Activated naive CD4-positive, alpha-beta T cell treated with anti-CD3 and anti-CD28 coated beads, Interleukin-2, amount 10 ng/mL, durations not matched to agents 7 days and 5 days (primary cell): ENCODE results near the gene ZNF33A.
"Not testable (repeated sequence)": the region's sequence is repeated elsewhere in the genome, so short reads cannot be mapped to it uniquely, and the experiment has no call there.

Experiments used
- CTCF ChIA-PET: fragments of 350-600 bp; sonication (Branson Sonifier 250); formaldehyde crosslinking; loops from one replicate; lab custom pipeline; 2021; ENCODE audit warnings: antibody characterized with exemption; lab: Charles Lee
- DNase-seq: peaks from one replicate; pipeline ENCODE4 v3.0.0-alpha.2; 2020
- H3K27ac Mint-ChIP-seq: one replicate; pipeline ENCODE4 v1.8.0; 2021; ENCODE audit warnings: mild to moderate bottlenecking, moderate library complexity, mixed read lengths
- H3K27me3 Mint-ChIP-seq: one replicate; pipeline ENCODE4 v1.8.0; 2021; ENCODE audit warnings: mild to moderate bottlenecking, mixed read lengths
- H3K36me3 Mint-ChIP-seq: one replicate; pipeline ENCODE4 v1.8.0; 2021; ENCODE audit warnings: mixed read lengths
- H3K4me1 Mint-ChIP-seq: one replicate; pipeline ENCODE4 v1.8.0; 2021; ENCODE audit warnings: mixed read lengths
- H3K4me3 Mint-ChIP-seq: one replicate; pipeline ENCODE4 v1.8.0; 2021; ENCODE audit warnings: mild to moderate bottlenecking, moderate library complexity, mixed read lengths
- H3K9me3 Mint-ChIP-seq: one replicate; pipeline ENCODE4 v1.8.0; 2021; ENCODE audit warnings: mixed read lengths

Gene ZNF33A

DNA sequence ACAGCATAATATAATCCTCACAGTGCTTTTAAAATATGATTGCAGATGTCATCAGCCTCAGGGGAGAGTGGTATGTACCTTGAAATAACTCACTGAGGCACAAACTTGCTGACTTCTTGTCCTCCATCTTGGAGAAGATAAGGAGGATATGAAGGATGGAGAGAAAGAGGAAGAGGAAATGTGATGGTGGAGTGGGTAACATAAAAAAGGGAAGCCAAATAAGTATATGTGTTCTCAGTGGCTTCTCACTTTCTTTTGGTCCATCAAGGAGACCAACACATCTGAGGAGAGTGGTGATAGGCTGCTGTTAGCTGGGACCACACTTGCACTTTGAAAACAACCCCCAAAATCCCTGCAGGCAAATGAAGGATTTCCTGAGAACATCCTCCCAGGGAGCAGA, 62.1 kb downstream of the ZNF33A start:
- H3K9me3 Mint-ChIP-seq: peaks cover 22% of the 10 kb centered on the region
- no peak overlapping the region for H3K27ac Mint-ChIP-seq
- no peaks in the 10 kb centered on the region for H3K27me3 Mint-ChIP-seq
- no peak for DNase-seq
- no peak overlapping the region for H3K4me3 Mint-ChIP-seq
- CTCF ChIA-PET: no interaction called here
- peaks cover 4% of the 10 kb centered on the region for H3K4me1 Mint-ChIP-seq
- H3K36me3 Mint-ChIP-seq: no peaks in the 10 kb centered on the region

DNA sequence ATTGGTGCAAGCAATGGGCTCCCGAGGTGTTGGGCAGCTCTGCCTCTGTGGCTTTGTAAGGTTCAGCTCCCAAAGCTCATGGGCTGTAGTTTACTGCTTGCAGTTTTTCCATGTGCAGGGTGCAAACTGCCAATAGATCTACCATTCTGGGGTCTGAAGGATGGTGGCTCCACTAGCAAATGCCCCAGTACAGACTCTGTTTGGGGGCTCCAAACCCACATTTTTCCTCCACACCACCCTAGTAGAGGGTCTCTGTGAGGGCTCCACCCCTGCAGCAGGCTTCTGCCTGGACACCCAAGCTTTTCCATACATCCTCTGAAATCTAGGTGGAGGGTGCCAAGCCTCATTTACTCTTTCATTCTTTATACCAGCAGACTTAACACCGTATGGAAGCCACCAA, 66.2 kb downstream of the ZNF33A start:
- peaks cover 28% of the 10 kb centered on the region for H3K9me3 Mint-ChIP-seq
- H3K4me3 Mint-ChIP-seq: no peak overlapping the region
- CTCF ChIA-PET: interaction anchor here (1.1 kb wide), 1 partner anchor 14 kb away, joined by 3 read pairs; no protein-coding TSS in a partner anchor
- H3K36me3 Mint-ChIP-seq: no peaks in the 10 kb centered on the region
- H3K27ac Mint-ChIP-seq: no peak overlapping the region
- no peaks in the 10 kb centered on the region for H3K4me1 Mint-ChIP-seq
- no peaks in the 10 kb centered on the region for H3K27me3 Mint-ChIP-seq
- DNase-seq: no peak

DNA sequence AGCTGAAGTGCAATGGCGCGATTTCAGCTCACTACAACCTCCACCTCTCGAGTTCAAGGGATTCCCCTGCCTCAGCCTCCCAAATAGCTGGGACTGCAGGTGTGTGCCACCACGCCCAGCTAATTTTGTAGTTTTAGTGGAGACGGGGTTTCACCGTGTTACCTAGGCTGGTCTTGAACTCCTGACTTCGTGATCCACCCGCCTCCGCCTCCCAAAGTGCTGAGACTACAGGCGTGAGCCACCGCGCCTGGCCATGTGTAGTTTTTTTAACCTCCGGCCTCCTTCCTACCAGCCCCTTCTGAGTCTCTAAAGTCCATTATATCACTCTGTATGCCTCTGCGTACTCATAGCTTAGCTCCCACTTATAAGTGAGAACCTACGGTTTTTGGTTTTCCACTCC, 82.8 kb downstream of the ZNF33A start:
- H3K4me3 Mint-ChIP-seq: peak overlapping the region; percentile 90
- peaks cover 13% of the 10 kb centered on the region for H3K9me3 Mint-ChIP-seq
- peaks cover 38% of the 10 kb centered on the region for H3K4me1 Mint-ChIP-seq
- CTCF ChIA-PET, H3K27me3 Mint-ChIP-seq, DNase-seq: not testable (repeated sequence)
- H3K27ac Mint-ChIP-seq: peak overlapping the region; percentile 95
- H3K36me3 Mint-ChIP-seq: peaks cover 37% of the 10 kb centered on the region

DNA sequence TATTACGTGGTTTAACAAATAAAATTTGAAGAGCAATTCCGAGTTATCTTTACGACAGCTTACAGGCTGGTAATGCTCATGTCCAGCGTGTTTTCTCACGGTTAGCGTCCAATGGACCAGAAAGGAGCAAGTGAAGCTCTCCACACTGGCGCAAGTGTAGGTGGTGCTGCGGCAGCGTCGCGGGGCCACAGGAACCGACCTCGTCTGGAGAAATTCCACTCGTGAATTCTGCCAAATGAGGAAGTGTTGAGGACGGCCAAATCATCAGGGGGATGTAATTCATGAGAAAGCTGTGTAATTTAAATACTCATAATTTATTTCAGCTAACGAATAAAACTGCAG, 83.3 kb downstream of the ZNF33A start:
- H3K36me3 Mint-ChIP-seq: peaks cover 41% of the 10 kb centered on the region
- H3K9me3 Mint-ChIP-seq: peaks cover 13% of the 10 kb centered on the region
- H3K27ac Mint-ChIP-seq: peak overlapping the region; percentile 95
- DNase-seq: no peak
- H3K27me3 Mint-ChIP-seq: no peaks in the 10 kb centered on the region
- H3K4me1 Mint-ChIP-seq: peaks cover 38% of the 10 kb centered on the region
- H3K4me3 Mint-ChIP-seq: peak overlapping the region; percentile 90
- CTCF ChIA-PET: no interaction called here

DNA sequence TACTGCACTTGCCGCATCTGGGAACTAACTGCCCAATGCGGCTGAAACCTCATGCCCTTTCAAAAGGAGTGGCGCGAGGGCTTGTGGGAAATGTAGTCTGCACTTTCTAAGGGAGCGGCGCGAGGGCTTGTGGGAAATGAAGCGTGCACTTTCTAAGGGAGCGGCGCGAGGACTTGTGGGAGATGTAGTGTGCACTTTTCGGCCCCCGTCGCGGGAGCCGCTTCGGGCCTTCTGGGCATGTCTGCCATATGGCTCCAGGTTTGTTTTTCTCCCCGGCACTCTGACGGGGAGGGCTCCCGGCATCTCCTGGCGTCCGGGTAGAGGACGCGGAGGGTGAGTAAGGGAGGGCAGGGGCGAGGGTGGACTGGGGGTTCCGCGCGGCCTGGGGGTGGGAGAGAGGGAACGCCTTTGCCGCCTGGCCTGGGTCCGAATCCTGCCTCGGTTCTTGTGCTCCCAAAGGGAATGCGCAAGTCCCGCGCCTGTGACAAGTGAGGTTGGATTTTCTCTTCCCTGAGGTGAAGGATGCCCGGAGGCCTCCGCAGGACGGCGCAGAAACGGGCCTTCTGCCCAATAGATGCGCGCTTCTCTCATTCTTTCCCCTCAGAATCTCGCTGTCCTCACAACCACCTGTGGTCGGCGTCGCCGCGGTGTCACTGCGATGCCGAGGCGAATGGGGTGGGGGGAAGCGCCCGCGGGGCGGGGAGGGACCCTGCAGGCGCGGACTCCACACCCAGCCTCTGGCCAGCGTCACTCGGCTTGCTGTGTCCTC, 83.9 kb downstream of the ZNF33A start, which contains the start of gene ZNF37A:
Gene ZNF37A (plus strand): TSS at position 180 of the 769 bp plus-strand sequence. CDS start 2,281 bp downstream, outside the sequence.
- CTCF ChIA-PET: interaction anchor here (1.2 kb wide), 1 partner anchor 117 kb away, joined by 5 read pairs; the partner anchor contains the start of gene ZNF25
- H3K36me3 Mint-ChIP-seq: peaks cover 47% of the 10 kb centered on the region
- H3K4me3 Mint-ChIP-seq: peak within 1 kb of the TSS; percentile 90
- no peaks in the 10 kb centered on the region for H3K27me3 Mint-ChIP-seq
- H3K4me1 Mint-ChIP-seq: peaks cover 39% of the 10 kb centered on the region
- peak within 1 kb of the TSS; percentile 95 for H3K27ac Mint-ChIP-seq
- H3K9me3 Mint-ChIP-seq: peaks cover 15% of the 10 kb centered on the region
- DNase-seq: peak; percentile 95

DNA sequence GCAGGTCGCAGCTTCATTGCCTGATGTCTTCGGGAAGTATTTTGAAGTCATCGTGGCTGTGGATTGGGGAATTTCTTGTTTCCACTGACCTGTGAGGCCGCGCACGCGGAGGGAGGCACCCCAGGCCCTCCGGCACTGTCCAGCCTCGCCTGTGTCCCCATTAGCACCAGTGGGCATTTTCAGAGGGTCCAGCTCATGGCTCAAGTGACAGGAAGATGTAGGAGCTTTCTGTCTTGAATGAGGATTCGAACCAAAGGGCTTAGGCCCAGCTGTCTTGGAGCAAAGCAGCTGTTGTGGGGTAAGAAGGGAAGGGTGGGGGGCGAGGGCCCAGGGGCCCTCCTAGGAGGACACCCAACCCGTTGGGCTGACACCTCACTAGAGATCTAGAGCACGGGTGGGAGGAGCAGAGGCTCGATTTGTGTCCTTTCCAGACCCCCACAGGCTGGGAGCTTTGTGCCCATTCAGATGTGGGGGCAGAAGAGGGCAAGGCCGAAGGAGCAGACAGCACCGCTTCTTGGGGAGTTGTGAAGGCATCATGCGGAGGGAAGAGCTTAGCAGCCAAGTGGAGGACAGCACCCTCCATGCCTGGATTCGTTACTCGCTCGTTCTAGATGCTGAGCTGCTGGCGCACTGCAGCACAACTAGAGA, 84.6 kb downstream of the ZNF33A start:
- H3K27me3 Mint-ChIP-seq: no peaks in the 10 kb centered on the region
- peak; percentile 21 for DNase-seq
- peaks cover 39% of the 10 kb centered on the region for H3K4me1 Mint-ChIP-seq
- H3K4me3 Mint-ChIP-seq: peak overlapping the region; percentile 90
- peaks cover 53% of the 10 kb centered on the region for H3K36me3 Mint-ChIP-seq
- H3K27ac Mint-ChIP-seq: peak overlapping the region; percentile 95
- H3K9me3 Mint-ChIP-seq: peaks cover 19% of the 10 kb centered on the region
- CTCF ChIA-PET: interaction anchor here (1.2 kb wide), 1 partner anchor 118 kb away, joined by 5 read pairs; the partner anchor contains the start of gene ZNF25

DNA sequence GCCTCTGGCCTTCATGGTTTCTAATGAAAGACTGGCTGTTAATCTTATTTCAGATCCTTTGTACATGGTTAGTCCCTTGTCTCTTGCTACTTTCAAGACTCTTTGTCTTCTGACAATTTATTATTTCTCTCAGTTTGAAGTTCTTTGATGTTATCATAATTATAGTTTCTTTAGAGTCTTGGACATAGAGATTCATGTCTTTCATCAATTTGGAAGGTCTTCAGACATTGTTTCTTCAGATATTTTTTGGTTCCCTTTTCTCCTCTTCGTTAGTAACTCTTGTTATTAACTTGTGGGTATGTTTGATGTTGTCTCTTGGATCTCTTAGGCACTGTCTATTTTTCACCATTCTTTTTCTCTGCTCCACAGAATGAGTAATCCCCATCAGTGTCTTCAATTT, 92.4 kb downstream of the ZNF33A start:
- H3K9me3 Mint-ChIP-seq: peaks cover 61% of the 10 kb centered on the region
- H3K36me3 Mint-ChIP-seq: peaks cover 94% of the 10 kb centered on the region
- H3K27ac Mint-ChIP-seq: no peak overlapping the region
- H3K4me1 Mint-ChIP-seq: peaks cover 5% of the 10 kb centered on the region
- H3K27me3 Mint-ChIP-seq: no peaks in the 10 kb centered on the region
- no peak overlapping the region for H3K4me3 Mint-ChIP-seq
- no peak for DNase-seq
- CTCF ChIA-PET: no interaction called here

DNA sequence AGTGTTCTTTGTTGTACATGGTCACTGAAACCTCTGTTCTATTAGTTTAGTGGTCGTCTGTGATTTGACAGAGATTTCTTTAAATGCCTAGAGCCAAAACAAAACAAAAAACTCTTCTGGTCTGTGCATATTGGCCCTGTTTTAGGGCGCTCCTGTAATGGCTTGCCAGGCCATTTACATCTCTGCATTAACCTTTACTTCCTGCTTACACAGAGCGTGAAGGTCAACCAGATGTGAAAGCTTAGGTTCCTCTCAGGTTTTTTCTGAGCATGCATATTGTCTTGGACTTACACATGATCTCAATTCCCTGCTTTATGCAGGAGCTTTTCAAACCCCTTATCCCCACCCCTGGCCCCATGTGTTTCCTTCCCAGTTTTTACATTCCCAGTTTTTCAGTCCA, 93.3 kb downstream of the ZNF33A start:
- no peak overlapping the region for H3K27ac Mint-ChIP-seq
- H3K27me3 Mint-ChIP-seq: no peaks in the 10 kb centered on the region
- DNase-seq: no peak
- peaks cover 66% of the 10 kb centered on the region for H3K9me3 Mint-ChIP-seq
- H3K4me3 Mint-ChIP-seq: no peak overlapping the region
- H3K4me1 Mint-ChIP-seq: peaks cover 2% of the 10 kb centered on the region
- peaks cover 90% of the 10 kb centered on the region for H3K36me3 Mint-ChIP-seq
- CTCF ChIA-PET: no interaction called here

DNA sequence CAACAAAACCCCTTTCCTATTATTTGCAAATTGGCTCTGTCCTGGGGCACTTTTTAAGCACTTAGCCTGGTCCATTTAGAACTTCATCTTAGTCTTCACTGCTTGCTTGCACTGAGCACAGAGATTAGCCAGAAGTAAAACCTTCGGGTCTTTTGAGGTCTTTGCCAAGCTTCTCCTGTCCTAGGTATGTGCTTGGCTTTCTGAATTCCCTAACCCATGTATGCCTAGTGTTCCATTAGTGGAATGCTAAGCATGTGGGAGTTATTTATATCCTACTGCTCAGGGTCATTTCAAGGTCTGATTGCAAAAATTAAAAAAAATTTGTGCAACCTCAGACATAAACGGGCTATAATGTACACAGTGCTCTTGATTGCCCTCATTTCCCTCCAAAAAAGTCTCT, 101.7 kb downstream of the ZNF33A start:
- Mint-ChIP-seq H3K36me3 (peaks cover 46% of the 10 kb centered on the region), H3K9me3 (peaks cover 68% of the 10 kb centered on the region)
- CTCF ChIA-PET: no interaction called here

More for the DNA sequence above, 101.7 kb downstream of the ZNF33A start:
- DNase-seq: no peak
- Mint-ChIP-seq H3K27me3 (no peaks in the 10 kb centered on the region), H3K4me3 (no peak overlapping the region), H3K4me1 (no peaks in the 10 kb centered on the region), H3K27ac (no peak overlapping the region)
